ENCODE measurements around the gene CHFR. TPM values are rescaled to one million over a fixed set of nuclear protein-coding genes. Genes with fewer than 3 reads are reported as not detected.

The CHFR gene
- total and polyA plus RNA-seq, 2 donors (not counting 3 experiments of a cell fraction or from before 2014, with no cell fraction given) = 45.4 to 66.5 TPM

GRCh38 chr12:132788375-132789098 is 98.9 kb downstream of the CHFR start:
- ChIA-PET POLR2A (no interaction called here), CTCF (no interaction called here)
- Histone ChIP-seq H3K4me2 (ENCODE audit: insufficient read depth, low read length) (no peak overlapping the region), H3K36me3 (ENCODE audit: control insufficient read depth in 2 of 2, extremely low read depth in 1 of 2, insufficient read depth in 2 of 2, low read length in 2 of 2) (peaks cover 8 to 55% of the 10 kb centered on the region in 2 experiments), H3K9me3 (replicated peaks; ENCODE audit: control insufficient read depth, insufficient read depth, low read length) (no peaks in the 10 kb centered on the region), H2AFZ (ENCODE audit: low read depth, low read length) (no peak overlapping the region), H3K9ac (replicated peaks; ENCODE audit: extremely low read depth, insufficient read depth, low read length) (no peak overlapping the region), H3K79me2 (ENCODE audit: control insufficient read depth, insufficient read depth, low read length) (peaks cover 4% of the 10 kb centered on the region), H3K27ac (ENCODE audit: insufficient read depth, low read depth, low read length) (no peak overlapping the region), H3K27me3 (ENCODE audit: control insufficient read depth in 2 of 2, insufficient read depth in 2 of 2, low read length in 2 of 2) (no peaks in the 10 kb centered on the region), H3K9me1 (replicated peaks; ENCODE audit: control insufficient read depth, extremely low read depth, insufficient read depth, low read length) (no peaks in the 10 kb centered on the region), H3K4me1 (ENCODE audit: control insufficient read depth, extremely low read depth, insufficient read depth, low read length) (no peaks in the 10 kb centered on the region), H4K20me1 (replicated peaks; ENCODE audit: control insufficient read depth, extremely low read depth, insufficient read depth, low read length) (no peaks in the 10 kb centered on the region), H3K4me3 (replicated peaks in 1 of 3; ENCODE audit: insufficient read depth in 1 of 3, low read depth in 1 of 3, low read length in 3 of 3) (no peak overlapping the region)
- no peak for FAIRE-seq
- no TSS peak for BruUV-seq (replicated peaks)
- intact Hi-C loops (cut with micrococcal nuclease) = no loop called here
- dilution Hi-C loops (cut with MboI; ENCODE audit: extremely low pct_ligation_motif_present, low sequenced_read_pairs) = no loop called here
- no peak for DNase-seq (ENCODE audit: low read depth, low spot score)
- no peak for TF ChIP-seq MYC (IDR thresholded peaks at IDR 0.05; ENCODE audit: low read depth, low read length)
- no peak for TF ChIP-seq POLR2A (IDR thresholded peaks at IDR 0.05; ENCODE audit: low read depth, low read length)
- TF ChIP-seq FOS (IDR thresholded peaks at IDR 0.05; ENCODE audit: borderline replicate concordance, insufficient read depth, low read length) = no peak
- TF ChIP-seq EZH2 (IDR thresholded peaks at IDR 0.05; ENCODE audit: borderline replicate concordance, low read depth, low read length, severe bottlenecking) = no peak
- TF ChIP-seq CTCF (IDR thresholded peaks at IDR 0.05; ENCODE audit: extremely low read depth in 1 of 2, insufficient read depth in 1 of 2, low read depth in 1 of 2, low read length in 2 of 2) = no peak
- no peak for TF ChIP-seq JUN (IDR thresholded peaks at IDR 0.05; ENCODE audit: borderline replicate concordance, insufficient read depth, insufficient read length, low read depth)
